Peyer's patch (tissue), 4 donors: ENCODE data around the gene C11orf58.

ENCODE experiments used
- POLR2A ChIP-seq, 2 donors: fragments of 450-650 bp; IDR thresholded peaks; one replicate each; pipeline ENCODE4 v1.5.1; 2017; ENCODE audit warnings: antibody characterized with exemption in 2 of 2, mild to moderate bottlenecking in 2 of 2, moderate library complexity in 2 of 2
- TF ChIP-seq, protein P1 (sequence below), 6 experiments: fragments of 450-650 bp in 4 of 6; fragments of 200-600 bp in 2 of 6; sonication (generic) in 1 of 6; IDR thresholded peaks; one replicate each; pipeline ENCODE4 v1.5.1; 2017 to 2019; ENCODE audit warnings: antibody characterized with exemption in 6 of 6, mild to moderate bottlenecking in 3 of 6, moderate library complexity in 1 of 6

DNA sequence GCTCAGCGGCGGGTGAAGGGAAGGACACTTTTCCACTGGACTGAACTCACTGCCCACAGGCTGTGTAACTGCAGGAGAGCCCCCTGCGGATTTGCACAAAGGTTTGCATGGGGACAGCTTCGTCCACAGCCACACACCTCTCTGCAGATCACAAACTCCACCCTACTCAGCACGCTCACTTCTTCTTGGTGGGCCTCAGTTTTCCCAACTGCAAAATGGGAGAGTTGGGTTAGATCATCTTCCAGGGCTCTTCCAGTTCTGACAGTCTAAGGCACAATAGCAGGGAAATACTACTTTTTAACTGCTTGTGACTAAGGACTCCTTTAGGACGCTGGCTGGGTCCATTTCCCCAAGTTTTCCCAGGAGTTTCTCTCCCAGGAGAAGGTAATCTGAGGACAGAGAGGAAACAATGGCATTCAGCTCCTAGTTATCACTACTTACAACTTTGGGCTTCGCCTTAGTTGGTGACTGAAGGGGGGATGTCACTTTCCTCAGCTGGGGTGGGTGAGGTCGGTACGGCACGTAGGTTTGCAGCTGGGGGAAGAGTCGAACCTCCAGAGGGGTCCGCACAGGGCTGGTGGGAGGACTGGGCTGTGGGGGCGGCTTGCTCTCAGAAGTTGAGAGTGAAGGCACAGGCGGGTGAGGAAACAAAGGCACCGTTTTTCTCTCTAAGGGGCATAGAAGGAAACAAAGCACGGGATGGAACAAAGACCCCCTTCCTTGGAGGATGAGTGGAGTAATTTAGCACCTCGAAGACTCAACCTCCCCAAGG is 55.8 kb downstream of the C11orf58 start:
- no peak for TF ChIP-seq POLR2A (IDR thresholded peaks at IDR 0.05)
- TF ChIP-seq, protein P1, sequence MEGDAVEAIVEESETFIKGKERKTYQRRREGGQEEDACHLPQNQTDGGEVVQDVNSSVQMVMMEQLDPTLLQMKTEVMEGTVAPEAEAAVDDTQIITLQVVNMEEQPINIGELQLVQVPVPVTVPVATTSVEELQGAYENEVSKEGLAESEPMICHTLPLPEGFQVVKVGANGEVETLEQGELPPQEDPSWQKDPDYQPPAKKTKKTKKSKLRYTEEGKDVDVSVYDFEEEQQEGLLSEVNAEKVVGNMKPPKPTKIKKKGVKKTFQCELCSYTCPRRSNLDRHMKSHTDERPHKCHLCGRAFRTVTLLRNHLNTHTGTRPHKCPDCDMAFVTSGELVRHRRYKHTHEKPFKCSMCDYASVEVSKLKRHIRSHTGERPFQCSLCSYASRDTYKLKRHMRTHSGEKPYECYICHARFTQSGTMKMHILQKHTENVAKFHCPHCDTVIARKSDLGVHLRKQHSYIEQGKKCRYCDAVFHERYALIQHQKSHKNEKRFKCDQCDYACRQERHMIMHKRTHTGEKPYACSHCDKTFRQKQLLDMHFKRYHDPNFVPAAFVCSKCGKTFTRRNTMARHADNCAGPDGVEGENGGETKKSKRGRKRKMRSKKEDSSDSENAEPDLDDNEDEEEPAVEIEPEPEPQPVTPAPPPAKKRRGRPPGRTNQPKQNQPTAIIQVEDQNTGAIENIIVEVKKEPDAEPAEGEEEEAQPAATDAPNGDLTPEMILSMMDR (IDR thresholded peaks at IDR 0.05) = no peak
